ENCODE results near the gene ZNF710.

Gene ZNF710

GRCh38 chr15:90035840-90036230 is 34.7 kb downstream of the ZNF710 start:
- H3K27ac ChIP-seq, result peak overlapping the region; percentile 70
- no peak for DNase-seq (ENCODE audit: low read depth, low spot score)

- no peak for DNase-seq (ENCODE audit: low read depth, low spot score)
- no peak overlapping the region for H3K27ac ChIP-seq
These were observed 35.2 kb downstream of the ZNF710 start for GRCh38 chr15:90036343-90036742.

GRCh38 chr15:90036806-90037510 is 35.8 kb downstream of the ZNF710 start:
- no peak for DNase-seq (ENCODE audit: low read depth, low spot score)
- H3K27ac ChIP-seq, result no peak overlapping the region

GRCh38 chr15:90037511-90037860 is 36.4 kb downstream of the ZNF710 start:
- no peak overlapping the region for H3K27ac ChIP-seq
- no peak for DNase-seq (ENCODE audit: low read depth, low spot score)

GRCh38 chr15:90037961-90038631 is 37.0 kb downstream of the ZNF710 start:
- peak overlapping the region; percentile 1 for H3K27ac ChIP-seq
- DNase-seq (ENCODE audit: low read depth, low spot score), result no peak

GRCh38 chr15:90038632-90039095 is 37.5 kb downstream of the ZNF710 start:
- no peak for DNase-seq (ENCODE audit: low read depth, low spot score)
- peak overlapping the region; percentile 1 for H3K27ac ChIP-seq

GRCh38 chr15:90039996-90040395 is 38.9 kb downstream of the ZNF710 start:
- H3K27ac ChIP-seq, result no peak overlapping the region
- no peak for DNase-seq (ENCODE audit: low read depth, low spot score)

- H3K27ac ChIP-seq, result no peak overlapping the region
- DNase-seq (ENCODE audit: low read depth, low spot score), result no peak
These were observed 39.5 kb downstream of the ZNF710 start for GRCh38 chr15:90040618-90041017.

GRCh38 chr15:90042356-90042755 is 41.2 kb downstream of the ZNF710 start:
- H3K27ac ChIP-seq, result no peak overlapping the region
- no peak for DNase-seq (ENCODE audit: low read depth, low spot score)

GRCh38 chr15:90042766-90043529 is 41.8 kb downstream of the ZNF710 start:
- DNase-seq (ENCODE audit: low read depth, low spot score), result no peak
- no peak overlapping the region for H3K27ac ChIP-seq

GRCh38 chr15:90043530-90044010 is 42.4 kb downstream of the ZNF710 start:
- no peak overlapping the region for H3K27ac ChIP-seq

GRCh38 chr15:90044191-90044590 is 43.1 kb downstream of the ZNF710 start:
- no peak for DNase-seq (ENCODE audit: low read depth, low spot score)
- H3K27ac ChIP-seq, result no peak overlapping the region

More at GRCh38 chr15:90043530-90044010, 42.4 kb downstream of the ZNF710 start:
- no peak for DNase-seq (ENCODE audit: low read depth, low spot score)

GRCh38 chr15:90044916-90045371 is 43.8 kb downstream of the ZNF710 start:
- no peak overlapping the region for H3K27ac ChIP-seq
- DNase-seq (ENCODE audit: low read depth, low spot score), result no peak

GRCh38 chr15:90046289-90046688 is 45.2 kb downstream of the ZNF710 start:
- H3K27ac ChIP-seq, result peak overlapping the region; percentile 78
- DNase-seq (ENCODE audit: low read depth, low spot score), result no peak

GRCh38 chr15:90046911-90047392 is 45.8 kb downstream of the ZNF710 start:
- H3K27ac ChIP-seq, result peak overlapping the region; percentile 78
- peak; percentile 65 for DNase-seq (ENCODE audit: low read depth, low spot score)

GRCh38 chr15:90047956-90048575 is 46.9 kb downstream of the ZNF710 start:
- no peak for DNase-seq (ENCODE audit: low read depth, low spot score)
- H3K27ac ChIP-seq, result peak overlapping the region; percentile 78

GRCh38 chr15:90049030-90049429 is 47.9 kb downstream of the ZNF710 start:
- DNase-seq (ENCODE audit: low read depth, low spot score), result no peak
- H3K27ac ChIP-seq, result no peak overlapping the region

GRCh38 chr15:90049666-90050604 is 48.8 kb downstream of the ZNF710 start:
- H3K27ac ChIP-seq, result no peak overlapping the region
- DNase-seq (ENCODE audit: low read depth, low spot score), result no peak

- H3K27ac ChIP-seq, result no peak overlapping the region
- no peak for DNase-seq (ENCODE audit: low read depth, low spot score)
These were observed 50.8 kb downstream of the ZNF710 start for GRCh38 chr15:90051874-90052273.

Data from epithelial cell of prostate (primary cell).